ENCODE data around the gene PAX7.

Gene PAX7

DNA sequence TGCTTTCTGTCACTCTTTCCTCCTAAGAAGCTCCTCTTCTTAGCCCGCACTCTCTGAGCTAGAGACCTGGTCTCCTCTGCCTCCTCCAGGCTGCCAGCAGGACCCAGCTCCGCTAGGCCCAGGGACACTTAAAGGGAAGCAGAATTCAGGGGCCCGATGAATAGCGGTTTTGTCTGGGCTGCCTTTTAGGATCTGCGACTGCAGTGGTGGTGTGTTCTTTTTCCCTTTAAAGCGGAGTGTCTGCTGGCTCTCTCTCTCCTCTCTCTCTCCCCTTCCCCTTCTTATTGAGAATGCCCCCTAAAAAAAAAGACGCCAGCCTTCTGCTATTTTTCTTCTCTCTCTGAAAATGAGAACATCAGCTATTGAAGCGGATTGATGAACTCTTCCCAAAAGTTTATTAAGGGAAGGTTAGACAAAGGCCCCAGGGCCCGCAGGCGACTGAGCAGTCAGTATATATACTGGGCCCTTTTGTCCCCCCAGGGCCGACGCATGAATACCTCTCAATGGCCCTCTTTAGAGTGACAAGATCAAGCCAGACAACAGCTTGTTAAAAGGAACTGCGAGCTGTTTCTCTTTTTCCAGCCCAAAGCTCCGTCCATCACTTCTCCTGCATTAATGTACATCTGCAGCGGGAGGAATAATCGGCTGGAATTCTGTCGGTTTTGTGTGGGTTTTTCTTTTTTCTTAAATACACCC lies 27.0 kb downstream of the PAX7 start:
- TF ChIP-seq TOX (CRISPR knock-in tag; IDR thresholded peaks at IDR 0.05; ENCODE audit: borderline replicate concordance) (no peak), ZC3H10 (CRISPR knock-in tag; IDR thresholded peaks at IDR 0.05) (no peak), OSR1 (CRISPR knock-in tag; IDR thresholded peaks at IDR 0.05) (no peak), ISL1 (CRISPR knock-in tag; IDR thresholded peaks at IDR 0.05) (no peak), BACH2 (CRISPR knock-in tag; IDR thresholded peaks at IDR 0.05; ENCODE audit: borderline replicate concordance) (no peak), CSDC2 (CRISPR knock-in tag; IDR thresholded peaks at IDR 0.05) (no peak), ZFP3 (CRISPR knock-in tag; IDR thresholded peaks at IDR 0.05) (no peak), GLIS3 (CRISPR knock-in tag; IDR thresholded peaks at IDR 0.05) (no peak), RARB (CRISPR knock-in tag; IDR thresholded peaks at IDR 0.05) (no peak), TSHZ2 (CRISPR knock-in tag; IDR thresholded peaks at IDR 0.05) (no peak)

GRCh38 chr1:18658831-18659230 lies 28.2 kb downstream of the PAX7 start:
- no peak for ATAC-seq

More for the DNA sequence above, 27.0 kb downstream of the PAX7 start:
- ATAC-seq: no peak

GRCh38 chr1:18661404-18662285 lies 31.0 kb downstream of the PAX7 start:
- no peak for TF ChIP-seq SNAI2 (CRISPR knock-in tag; IDR thresholded peaks at IDR 0.05)
- TF ChIP-seq, protein P1, sequence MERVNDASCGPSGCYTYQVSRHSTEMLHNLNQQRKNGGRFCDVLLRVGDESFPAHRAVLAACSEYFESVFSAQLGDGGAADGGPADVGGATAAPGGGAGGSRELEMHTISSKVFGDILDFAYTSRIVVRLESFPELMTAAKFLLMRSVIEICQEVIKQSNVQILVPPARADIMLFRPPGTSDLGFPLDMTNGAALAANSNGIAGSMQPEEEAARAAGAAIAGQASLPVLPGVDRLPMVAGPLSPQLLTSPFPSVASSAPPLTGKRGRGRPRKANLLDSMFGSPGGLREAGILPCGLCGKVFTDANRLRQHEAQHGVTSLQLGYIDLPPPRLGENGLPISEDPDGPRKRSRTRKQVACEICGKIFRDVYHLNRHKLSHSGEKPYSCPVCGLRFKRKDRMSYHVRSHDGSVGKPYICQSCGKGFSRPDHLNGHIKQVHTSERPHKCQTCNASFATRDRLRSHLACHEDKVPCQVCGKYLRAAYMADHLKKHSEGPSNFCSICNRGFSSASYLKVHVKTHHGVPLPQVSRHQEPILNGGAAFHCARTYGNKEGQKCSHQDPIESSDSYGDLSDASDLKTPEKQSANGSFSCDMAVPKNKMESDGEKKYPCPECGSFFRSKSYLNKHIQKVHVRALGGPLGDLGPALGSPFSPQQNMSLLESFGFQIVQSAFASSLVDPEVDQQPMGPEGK (CRISPR knock-in tag; IDR thresholded peaks at IDR 0.05; ENCODE audit: borderline replicate concordance): no peak
- no peak for TF ChIP-seq ZFP3 (CRISPR knock-in tag; IDR thresholded peaks at IDR 0.05)
- no peak for TF ChIP-seq ZNF8 (CRISPR knock-in tag; IDR thresholded peaks at IDR 0.05)
- TF ChIP-seq OSR1 (CRISPR knock-in tag; IDR thresholded peaks at IDR 0.05): no peak
- TF ChIP-seq, protein P2, sequence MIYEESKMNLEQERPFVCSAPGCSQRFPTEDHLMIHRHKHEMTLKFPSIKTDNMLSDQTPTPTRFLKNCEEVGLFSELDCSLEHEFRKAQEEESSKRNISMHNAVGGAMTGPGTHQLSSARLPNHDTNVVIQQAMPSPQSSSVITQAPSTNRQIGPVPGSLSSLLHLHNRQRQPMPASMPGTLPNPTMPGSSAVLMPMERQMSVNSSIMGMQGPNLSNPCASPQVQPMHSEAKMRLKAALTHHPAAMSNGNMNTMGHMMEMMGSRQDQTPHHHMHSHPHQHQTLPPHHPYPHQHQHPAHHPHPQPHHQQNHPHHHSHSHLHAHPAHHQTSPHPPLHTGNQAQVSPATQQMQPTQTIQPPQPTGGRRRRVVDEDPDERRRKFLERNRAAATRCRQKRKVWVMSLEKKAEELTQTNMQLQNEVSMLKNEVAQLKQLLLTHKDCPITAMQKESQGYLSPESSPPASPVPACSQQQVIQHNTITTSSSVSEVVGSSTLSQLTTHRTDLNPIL (CRISPR knock-in tag; IDR thresholded peaks at IDR 0.05; ENCODE audit: low read depth): no peak
- no peak for TF ChIP-seq ESRRG (CRISPR knock-in tag; IDR thresholded peaks at IDR 0.05)
- TF ChIP-seq ARNTL (CRISPR knock-in tag; IDR thresholded peaks at IDR 0.05; ENCODE audit: borderline replicate concordance, low read depth): no peak
- TF ChIP-seq CSDC2 (CRISPR knock-in tag; IDR thresholded peaks at IDR 0.05): no peak
- no peak for TF ChIP-seq ZNF565 (CRISPR knock-in tag; conservative IDR thresholded peaks at IDR 0.05; ENCODE audit: low read depth)
- TF ChIP-seq ISL1 (CRISPR knock-in tag; IDR thresholded peaks at IDR 0.05): no peak
- TF ChIP-seq TCF4 (CRISPR knock-in tag; IDR thresholded peaks at IDR 0.05; ENCODE audit: borderline replicate concordance): no peak
- no peak for TF ChIP-seq PPARA (CRISPR knock-in tag; IDR thresholded peaks at IDR 0.05; ENCODE audit: borderline replicate concordance)
- TF ChIP-seq BACH2 (CRISPR knock-in tag; IDR thresholded peaks at IDR 0.05; ENCODE audit: borderline replicate concordance): no peak
- no peak for ATAC-seq

More at GRCh38 chr1:18658831-18659230, 28.2 kb downstream of the PAX7 start:
- TF ChIP-seq, protein P2 (CRISPR knock-in tag; IDR thresholded peaks at IDR 0.05; ENCODE audit: low read depth): no peak
- TF ChIP-seq CSDC2 (CRISPR knock-in tag; IDR thresholded peaks at IDR 0.05) (no peak), ZNF565 (CRISPR knock-in tag; conservative IDR thresholded peaks at IDR 0.05; ENCODE audit: low read depth) (no peak)

GRCh38 chr1:18662286-18662639 lies 31.6 kb downstream of the PAX7 start:
- no peak for ATAC-seq
- TF ChIP-seq TSHZ2 (CRISPR knock-in tag; IDR thresholded peaks at IDR 0.05): no peak
- no peak for TF ChIP-seq ZNF8 (CRISPR knock-in tag; IDR thresholded peaks at IDR 0.05)
- no peak for TF ChIP-seq ARNTL (CRISPR knock-in tag; IDR thresholded peaks at IDR 0.05; ENCODE audit: borderline replicate concordance, low read depth)
- no peak for TF ChIP-seq TCF4 (CRISPR knock-in tag; IDR thresholded peaks at IDR 0.05; ENCODE audit: borderline replicate concordance)
- no peak for TF ChIP-seq ISL1 (CRISPR knock-in tag; IDR thresholded peaks at IDR 0.05)
- no peak for TF ChIP-seq ZC3H10 (CRISPR knock-in tag; IDR thresholded peaks at IDR 0.05)
- TF ChIP-seq, protein P2 (CRISPR knock-in tag; IDR thresholded peaks at IDR 0.05; ENCODE audit: low read depth): no peak
- no peak for TF ChIP-seq RARB (CRISPR knock-in tag; IDR thresholded peaks at IDR 0.05)
